ENCODE data around the gene TSEN15.

- no peak for TF ChIP-seq CTCF (IDR thresholded peaks at IDR 0.05)
- TF ChIP-seq EP300 (IDR thresholded peaks at IDR 0.05) = no peak
- TF ChIP-seq POLR2AphosphoS5 (IDR thresholded peaks at IDR 0.05) = no peak
- no peak for TF ChIP-seq POLR2A (IDR thresholded peaks at IDR 0.05)
Observed at GRCh38 chr1:184014271-184014670, 37.3 kb upstream of the TSEN15 start.

All from upper lobe of left lung (tissue), 4 donors.